SK-N-SH (cell line): ENCODE results near the gene TOMM40L. TPM values are rescaled to one million over a fixed set of nuclear protein-coding genes. Genes with fewer than 3 reads are reported as not detected.
"Not testable (repeated sequence)": the region's sequence is repeated elsewhere in the genome, so short reads cannot be mapped to it uniquely, and the experiment has no call there.

Experiments
- CTCF ChIA-PET: fragments of 300-600, 350-600 bp; formaldehyde crosslinking; extraction: SDS; loops from one replicate; lab custom pipeline; 2021; lab: Yijun Ruan, JAX
- POLR2A ChIA-PET: fragments of 350-600 bp; sonication (Branson Sonifier 250); formaldehyde crosslinking; extraction: SDS; loops from one replicate; lab custom pipeline; 2020; ENCODE audit warnings: antibody characterized with exemption, inconsistent platforms; lab: Yijun Ruan, JAX
- DNase-seq: peaks from one replicate; pipeline ENCODE4 v3.0.0; 2012
- H2AFZ ChIP-seq: fragments of 200-600 bp; sonication (generic); 2 replicates; pipeline ENCODE4 v1.8.1; 2016; ENCODE audit warnings: antibody characterized with exemption, mild to moderate bottlenecking, low read depth
- H3F3A ChIP-seq: fragments of 200-600 bp; sonication (generic); replicated peaks from 2 replicates; pipeline ENCODE3; 2016; ENCODE audit warnings: antibody characterized with exemption, mild to moderate bottlenecking; ENCODE audit not compliant: insufficient read depth
- H3K27ac ChIP-seq, 2 experiments: fragments of 200-500 bp in 1 of 2; fragments of 200-600 bp in 1 of 2; sonication (Bioruptor generic) in 1 of 2; sonication (generic), shearing (Covaris generic) in 1 of 2; 2 replicates each; pipeline versions ENCODE4 v1.5.1 to v1.6.1; 2014 to 2016; ENCODE audit warnings: low read depth in 2 of 2, inconsistent platforms in 1 of 2, low read length in 1 of 2, mild to moderate bottlenecking in 1 of 2, mixed read lengths in 1 of 2
- H3K27me3 ChIP-seq: fragments of 200-600 bp; sonication (generic), shearing (Covaris generic); 2 replicates; pipeline ENCODE4 v1.6.1; 2016; ENCODE audit warnings: mixed run types; ENCODE audit not compliant: insufficient read depth
- H3K36me3 ChIP-seq, 2 experiments: fragments of 200-500 bp in 1 of 2; fragments of 200-600 bp in 1 of 2; sonication (Bioruptor generic) in 1 of 2; sonication (generic) in 1 of 2; replicated peaks in 1 of 2; 2 replicates each; pipeline versions ENCODE3 to v1.5.1; 2014 to 2016; ENCODE audit warnings: low read length in 1 of 2, mild to moderate bottlenecking in 1 of 2; ENCODE audit not compliant: insufficient read depth in 2 of 2, control insufficient read depth in 1 of 2
- H3K4me1 ChIP-seq, 2 experiments: fragments of 200-500 bp in 1 of 2; fragments of 200-600 bp in 1 of 2; sonication (Bioruptor generic) in 1 of 2; sonication (generic), shearing (Covaris generic) in 1 of 2; 2 replicates each; pipeline versions ENCODE4 v1.5.1 to v1.6.1; 2014 to 2016; ENCODE audit warnings: low read depth in 1 of 2, low read length in 1 of 2, mixed run types in 1 of 2; ENCODE audit not compliant: insufficient read depth in 2 of 2, control insufficient read depth in 1 of 2
- H3K4me2 ChIP-seq: fragments of 200-600 bp; sonication (generic), shearing (Covaris generic); 2 replicates; pipeline ENCODE4 v1.6.1; 2017; ENCODE audit warnings: mixed run types
- H3K4me3 ChIP-seq, 2 experiments: fragments of 200-500 bp in 1 of 2; fragments of 200-600 bp in 1 of 2; sonication (Bioruptor generic) in 1 of 2; sonication (generic), shearing (Covaris generic) in 1 of 2; 2 replicates each; pipeline versions ENCODE4 v1.5.1 to v1.8.1; 2014 to 2016; ENCODE audit warnings: low read depth in 2 of 2, inconsistent platforms in 1 of 2, low read length in 1 of 2, mild to moderate bottlenecking in 1 of 2, mixed read lengths in 1 of 2, moderate library complexity in 1 of 2
- H3K79me2 ChIP-seq: fragments of 200-600 bp; sonication (generic); 2 replicates; pipeline ENCODE4 v1.8.1; 2017; ENCODE audit warnings: mild to moderate bottlenecking; ENCODE audit not compliant: insufficient read depth
- H3K9ac ChIP-seq: fragments of 200-600 bp; sonication (generic); 2 replicates; pipeline ENCODE4 v1.6.1; 2017; ENCODE audit warnings: mixed run types
- H3K9me2 ChIP-seq: fragments of 200-600 bp; sonication (generic); 2 replicates; pipeline ENCODE4 v1.6.1; 2017; ENCODE audit warnings: mixed run types
- H3K9me3 ChIP-seq: fragments of 200-600 bp; sonication (generic); 2 replicates; pipeline ENCODE4 v1.6.1; 2017; ENCODE audit warnings: mixed run types, mild to moderate bottlenecking, moderate library complexity
- H4K20me1 ChIP-seq: fragments of 200-600 bp; sonication (generic); 2 replicates; pipeline ENCODE4 v1.6.1; 2017; ENCODE audit warnings: mild to moderate bottlenecking, mixed run types; ENCODE audit not compliant: insufficient read depth
- EZH2phosphoT487 ChIP-seq: fragments of 200-600 bp; sonication (generic); IDR thresholded peaks from 2 replicates; pipeline ENCODE4 v1.6.1; 2017; ENCODE audit warnings: low read depth, mixed run types, mild to moderate bottlenecking, antibody characterized with exemption, moderate library complexity, borderline replicate concordance
- PBX3 ChIP-seq: IDR thresholded peaks from 2 replicates; pipeline ENCODE4; 2012
- POLR2AphosphoS5 ChIP-seq: IDR thresholded peaks from 2 replicates; pipeline ENCODE4 v1.6.1; 2012; ENCODE audit warnings: low read depth, low read length
- RCOR1 ChIP-seq: fragments of 150-350 bp; IDR thresholded peaks from 2 replicates; pipeline ENCODE4 v1.6.1; 2017; ENCODE audit warnings: antibody characterized with exemption, low read length
- REST ChIP-seq: IDR thresholded peaks from 2 replicates; pipeline ENCODE4 v1.6.1; 2012; ENCODE audit warnings: mild to moderate bottlenecking, low read depth, low read length, moderate library complexity
- RFX5 ChIP-seq: IDR thresholded peaks from 2 replicates; pipeline ENCODE4 v1.6.1; 2012; ENCODE audit warnings: mild to moderate bottlenecking, improper control_type of control experiment, low read length
- RXRA ChIP-seq: IDR thresholded peaks from 2 replicates; pipeline ENCODE4 v1.4.0; 2012; ENCODE audit warnings: low read depth, mild to moderate bottlenecking, borderline replicate concordance
- SIN3A ChIP-seq: IDR thresholded peaks from 2 replicates; pipeline ENCODE4 v1.6.1; 2012; ENCODE audit warnings: low read depth, mild to moderate bottlenecking, low read length, moderate library complexity, borderline replicate concordance
- TAF1 ChIP-seq: IDR thresholded peaks from 2 replicates; pipeline ENCODE4 v1.6.1; 2012; ENCODE audit warnings: low read depth, mild to moderate bottlenecking, low read length, moderate library complexity, borderline replicate concordance
- TEAD4 ChIP-seq: IDR thresholded peaks from 2 replicates; pipeline ENCODE4 v1.4.0; 2012; ENCODE audit warnings: mild to moderate bottlenecking, borderline replicate concordance; ENCODE audit not compliant: insufficient read depth
- USF2 ChIP-seq: fragments of 150-350 bp; IDR thresholded peaks from 2 replicates; pipeline ENCODE4 v1.6.1; 2017; ENCODE audit warnings: antibody characterized with exemption, low read length, low read depth, borderline replicate concordance
- WGBS: methylation state at CpG from one replicate; pipeline ENCODE4 v1.1.6; 2017; ENCODE audit warnings: low lambda C conversion rate; 5-methylcytosine and 5-hydroxymethylcytosine counted together
- polyA plus RNA-seq, 3 experiments: library from polyadenylated mRNA; depleted of rRNA; stranded (reverse); fragments of >200 nt; gene quantifications; 2 replicates each; pipeline ENCODE4 v1.2.3, GENCODE V29; 2012
- TF ChIP-seq, protein P1 (sequence below): IDR thresholded peaks from 2 replicates; pipeline ENCODE4 v1.4.0; 2012; ENCODE audit warnings: low read depth, borderline replicate concordance

The TOMM40L gene
- polyA plus RNA-seq, 1 of the 3 experiments (the other 2 are of a cell fraction), result 9.7 TPM

- Histone ChIP-seq H3K9me2 (no peaks in the 10 kb centered on the region), H3K27ac (no peak overlapping the region), H3K27me3 (no peaks in the 10 kb centered on the region), H3K9ac (no peak overlapping the region), H3K79me2 (no peaks in the 10 kb centered on the region), H3K4me1 (peaks cover 8 to 21% of the 10 kb centered on the region in 2 experiments; a peak in 3 of 4 replicates), H3K9me3 (no peaks in the 10 kb centered on the region), H3K4me3 (no peak overlapping the region), H2AFZ (no peak overlapping the region), H4K20me1 (no peaks in the 10 kb centered on the region), H3K4me2 (no peak overlapping the region), H3K36me3 (peaks cover 0 to 8% of the 10 kb centered on the region in 2 experiments), H3F3A (peaks cover 14% of the 10 kb centered on the region)
- TF ChIP-seq SIN3A (no peak), RXRA (no peak), RFX5 (no peak), PBX3 (no peak), EZH2phosphoT487 (no peak), REST (no peak), RCOR1 (no peak), USF2 (no peak), TAF1 (no peak), TEAD4 (no peak), POLR2AphosphoS5 (no peak)
- TF ChIP-seq, protein P1, sequence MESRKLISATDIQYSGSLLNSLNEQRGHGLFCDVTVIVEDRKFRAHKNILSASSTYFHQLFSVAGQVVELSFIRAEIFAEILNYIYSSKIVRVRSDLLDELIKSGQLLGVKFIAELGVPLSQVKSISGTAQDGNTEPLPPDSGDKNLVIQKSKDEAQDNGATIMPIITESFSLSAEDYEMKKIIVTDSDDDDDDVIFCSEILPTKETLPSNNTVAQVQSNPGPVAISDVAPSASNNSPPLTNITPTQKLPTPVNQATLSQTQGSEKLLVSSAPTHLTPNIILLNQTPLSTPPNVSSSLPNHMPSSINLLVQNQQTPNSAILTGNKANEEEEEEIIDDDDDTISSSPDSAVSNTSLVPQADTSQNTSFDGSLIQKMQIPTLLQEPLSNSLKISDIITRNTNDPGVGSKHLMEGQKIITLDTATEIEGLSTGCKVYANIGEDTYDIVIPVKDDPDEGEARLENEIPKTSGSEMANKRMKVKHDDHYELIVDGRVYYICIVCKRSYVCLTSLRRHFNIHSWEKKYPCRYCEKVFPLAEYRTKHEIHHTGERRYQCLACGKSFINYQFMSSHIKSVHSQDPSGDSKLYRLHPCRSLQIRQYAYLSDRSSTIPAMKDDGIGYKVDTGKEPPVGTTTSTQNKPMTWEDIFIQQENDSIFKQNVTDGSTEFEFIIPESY, result no peak
- CTCF ChIA-PET, result interaction anchor here (0.9 to 6.2 kb wide), 12 partner anchors 7 to 159 kb away, joined by 3 to 78 read pairs (median 10); partner anchors contain the start of genes FCER1G and NDUFS2
- no peak for DNase-seq
- 89% methylated on average over 7 of the region's 7 CpGs for WGBS
- POLR2A ChIA-PET, result interaction anchor here (0.6 kb wide), 1 partner anchor 22 kb away, joined by 3 read pairs; the partner anchor contains the start of gene NDUFS2
Observed at GRCh38 chr1:161223805-161224694, 1.8 kb upstream of the TOMM40L start.

- H3K4me3 ChIP-seq, H3K79me2 ChIP-seq, H3K4me2 ChIP-seq, H3K27ac ChIP-seq, DNase-seq, H4K20me1 ChIP-seq, H2AFZ ChIP-seq, H3K9me2 ChIP-seq, H3K9me3 ChIP-seq, H3K27me3 ChIP-seq, POLR2A ChIA-PET, H3K9ac ChIP-seq: not testable (repeated sequence)
- Histone ChIP-seq H3F3A (peaks cover 14% of the 10 kb centered on the region), H3K36me3 (peaks cover 0 to 15% of the 10 kb centered on the region in 2 experiments), H3K4me1 (peaks cover 8 to 21% of the 10 kb centered on the region in 2 experiments; a peak in 3 of 4 replicates)
- 93% methylated on average over 9 of the region's 13 CpGs for WGBS
- CTCF ChIA-PET, result interaction anchor here (1.0 to 6.2 kb wide), 10 partner anchors 8 to 158 kb away, joined by 3 to 78 read pairs (median 8); partner anchors contain the start of genes B4GALT3, FCER1G, NDUFS2 and SDHC
Observed at GRCh38 chr1:161224695-161225087, 1.2 kb upstream of the TOMM40L start.
